VCaP (cell line): ENCODE data around the gene CR2.

ENCODE experiments used
- H3K27ac ChIP-seq: fragments of 450-650 bp; 2 replicates; pipeline ENCODE4 v1.5.1; 2017
- CTCF ChIP-seq: fragments of 450-650 bp; conservative IDR thresholded peaks from 2 replicates; pipeline ENCODE4 v1.5.1; 2017; ENCODE audit warnings: mild to moderate bottlenecking, moderate library complexity

CR2 gene

GRCh38 chr1:207418351-207418750 is 35.8 kb upstream of the CR2 start:
- H3K27ac ChIP-seq, result no peak overlapping the region
- TF ChIP-seq CTCF, result no peak

DNA sequence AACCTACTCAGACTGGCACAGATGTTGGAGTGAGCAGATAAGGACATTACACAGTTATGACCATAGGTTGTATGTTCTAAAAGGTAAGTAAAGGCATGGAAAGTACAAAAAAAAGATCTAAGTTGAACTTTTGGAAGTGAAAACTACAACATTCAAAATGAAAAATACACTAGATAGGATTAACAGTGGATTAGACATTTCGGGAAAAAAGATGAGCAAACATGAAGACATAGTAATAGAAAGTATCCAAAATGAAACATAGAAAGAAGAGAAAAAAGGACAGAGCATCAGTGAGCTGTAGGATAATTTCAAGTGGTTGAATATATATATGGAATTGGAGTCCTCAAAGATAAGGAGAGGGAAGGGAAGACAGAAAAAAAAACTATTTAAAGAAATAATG is 34.0 kb upstream of the CR2 start:
- no peak for TF ChIP-seq CTCF

GRCh38 chr1:207421078-207421477 is 33.0 kb upstream of the CR2 start:
- no peak overlapping the region for H3K27ac ChIP-seq
- TF ChIP-seq CTCF, result no peak

More for the DNA sequence above, 34.0 kb upstream of the CR2 start:
- H3K27ac ChIP-seq, result no peak overlapping the region

- no peak overlapping the region for H3K27ac ChIP-seq
- TF ChIP-seq CTCF, result no peak
Measured at GRCh38 chr1:207423560-207424292, 30.4 kb upstream of the CR2 start.

- no peak for TF ChIP-seq CTCF
- H3K27ac ChIP-seq, result no peak overlapping the region
Measured at GRCh38 chr1:207424570-207425131, 29.5 kb upstream of the CR2 start.

GRCh38 chr1:207427832-207428585 is 26.1 kb upstream of the CR2 start:
- no peak overlapping the region for H3K27ac ChIP-seq
- no peak for TF ChIP-seq CTCF

DNA sequence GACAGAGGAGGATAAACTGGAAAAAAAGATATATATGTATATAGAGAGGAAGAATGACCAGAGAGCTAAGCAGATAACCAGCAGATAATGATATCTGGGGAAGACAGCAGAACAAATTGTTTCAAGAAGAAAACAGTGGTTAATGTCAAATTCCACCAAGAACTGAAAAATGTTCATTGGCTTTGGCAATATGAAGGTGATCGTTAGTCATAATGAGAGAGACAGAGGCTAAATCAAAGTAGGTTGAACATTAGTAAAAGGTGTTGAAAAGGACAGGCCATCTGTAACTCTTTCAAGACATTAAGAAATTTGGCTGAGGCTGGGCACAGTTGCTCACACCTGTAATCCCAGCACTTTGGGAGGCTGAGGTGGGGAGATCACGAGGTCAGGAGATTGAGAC is 25.3 kb upstream of the CR2 start:
- no peak for TF ChIP-seq CTCF

More for the DNA sequence above, 25.3 kb upstream of the CR2 start:
- H3K27ac ChIP-seq, result no peak overlapping the region
